ENCODE data around the gene KIAA1755.

Gene KIAA1755

DNA sequence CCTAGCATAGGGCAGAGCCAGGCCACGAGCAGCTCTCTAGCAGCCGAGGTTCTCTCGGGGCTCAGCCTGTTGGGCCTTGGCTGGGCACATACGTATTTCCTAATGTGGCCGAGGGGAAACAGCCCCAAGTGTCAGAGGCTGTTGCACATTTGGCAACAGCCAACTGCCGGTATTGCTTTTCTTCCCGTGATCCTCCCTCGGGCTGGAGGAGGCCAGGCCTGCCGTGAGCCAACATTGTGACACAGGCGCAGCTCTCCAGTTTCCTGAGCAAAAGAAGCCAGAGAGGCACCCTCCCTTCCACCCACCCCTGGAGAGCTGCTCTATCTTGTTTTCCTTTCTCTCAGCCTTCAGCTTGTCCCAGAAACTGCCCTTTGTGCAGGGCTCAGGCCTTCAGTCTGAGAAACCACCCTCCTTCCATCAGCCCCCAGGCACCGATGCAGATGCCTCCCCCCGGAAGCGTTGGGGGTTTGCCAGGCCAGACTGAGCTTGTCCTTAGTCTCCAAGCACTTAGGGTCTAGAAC is 38.3 kb upstream of the KIAA1755 start:
- TF ChIP-seq, protein P1, sequence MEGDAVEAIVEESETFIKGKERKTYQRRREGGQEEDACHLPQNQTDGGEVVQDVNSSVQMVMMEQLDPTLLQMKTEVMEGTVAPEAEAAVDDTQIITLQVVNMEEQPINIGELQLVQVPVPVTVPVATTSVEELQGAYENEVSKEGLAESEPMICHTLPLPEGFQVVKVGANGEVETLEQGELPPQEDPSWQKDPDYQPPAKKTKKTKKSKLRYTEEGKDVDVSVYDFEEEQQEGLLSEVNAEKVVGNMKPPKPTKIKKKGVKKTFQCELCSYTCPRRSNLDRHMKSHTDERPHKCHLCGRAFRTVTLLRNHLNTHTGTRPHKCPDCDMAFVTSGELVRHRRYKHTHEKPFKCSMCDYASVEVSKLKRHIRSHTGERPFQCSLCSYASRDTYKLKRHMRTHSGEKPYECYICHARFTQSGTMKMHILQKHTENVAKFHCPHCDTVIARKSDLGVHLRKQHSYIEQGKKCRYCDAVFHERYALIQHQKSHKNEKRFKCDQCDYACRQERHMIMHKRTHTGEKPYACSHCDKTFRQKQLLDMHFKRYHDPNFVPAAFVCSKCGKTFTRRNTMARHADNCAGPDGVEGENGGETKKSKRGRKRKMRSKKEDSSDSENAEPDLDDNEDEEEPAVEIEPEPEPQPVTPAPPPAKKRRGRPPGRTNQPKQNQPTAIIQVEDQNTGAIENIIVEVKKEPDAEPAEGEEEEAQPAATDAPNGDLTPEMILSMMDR (IDR thresholded peaks at IDR 0.05; ENCODE audit: low read depth, low read length, missing control alignments), result no peak
- DNase-seq (ENCODE audit: extremely low read depth, low read depth), result no peak

DNA sequence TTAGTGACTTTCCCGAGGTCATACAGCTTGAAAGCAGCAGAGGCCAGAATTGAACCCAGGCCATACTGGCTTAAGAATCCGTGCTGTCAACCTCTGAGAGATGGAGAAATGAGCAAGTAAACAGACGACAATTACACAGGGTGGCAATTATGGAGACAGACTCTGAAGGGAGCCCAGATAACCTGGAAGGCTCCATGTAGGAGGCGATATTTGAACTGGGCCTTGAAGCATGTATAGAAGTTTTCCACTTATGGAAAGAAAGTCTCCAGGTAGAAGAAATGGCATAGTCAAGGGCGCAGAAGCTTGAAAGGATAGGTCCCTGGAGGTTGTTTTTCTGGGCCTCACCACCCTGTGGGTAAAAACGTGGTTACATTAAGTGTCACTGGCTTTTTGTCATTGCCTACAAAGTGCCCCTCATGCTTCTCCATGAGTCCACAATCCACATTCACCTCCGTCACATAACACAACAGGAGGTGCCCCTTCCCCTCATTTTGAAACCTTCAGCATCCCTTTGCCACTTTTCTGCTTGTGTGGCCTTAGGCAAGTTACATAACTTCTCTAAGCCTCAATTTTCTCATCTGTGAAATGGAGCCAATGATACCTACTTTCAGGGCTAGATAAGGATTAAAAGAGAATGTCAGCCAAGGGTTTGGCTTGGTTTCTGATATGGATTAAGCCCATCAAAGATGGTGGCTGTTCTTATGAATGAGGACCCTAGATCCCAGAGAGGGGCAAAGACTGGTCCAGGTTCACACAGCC is 37.6 kb upstream of the KIAA1755 start:
- TF ChIP-seq, protein P1 (IDR thresholded peaks at IDR 0.05; ENCODE audit: low read depth, low read length, missing control alignments), result no peak
- DNase-seq (ENCODE audit: extremely low read depth, low read depth), result no peak
- H3K4me3 ChIP-seq (replicated peaks; ENCODE audit: low read depth, low read length), result no peak overlapping the region

More for the DNA sequence above, 38.3 kb upstream of the KIAA1755 start:
- H3K4me3 ChIP-seq (replicated peaks; ENCODE audit: low read depth, low read length), result no peak overlapping the region

- no peak for DNase-seq (ENCODE audit: extremely low read depth, low read depth)
- TF ChIP-seq, protein P1 (IDR thresholded peaks at IDR 0.05; ENCODE audit: low read depth, low read length, missing control alignments), result no peak
- H3K4me3 ChIP-seq (replicated peaks; ENCODE audit: low read depth, low read length), result no peak overlapping the region
These were observed 35.9 kb upstream of the KIAA1755 start for GRCh38 chr20:38296433-38296832.

GRCh38 chr20:38295811-38296210 is 35.3 kb upstream of the KIAA1755 start:
- TF ChIP-seq, protein P1 (IDR thresholded peaks at IDR 0.05; ENCODE audit: low read depth, low read length, missing control alignments), result no peak
- H3K4me3 ChIP-seq (replicated peaks; ENCODE audit: low read depth, low read length), result no peak overlapping the region
- DNase-seq (ENCODE audit: extremely low read depth, low read depth), result no peak

- DNase-seq (ENCODE audit: extremely low read depth, low read depth), result no peak
- TF ChIP-seq, protein P1 (IDR thresholded peaks at IDR 0.05; ENCODE audit: low read depth, low read length, missing control alignments), result no peak
- H3K4me3 ChIP-seq (replicated peaks; ENCODE audit: low read depth, low read length), result no peak overlapping the region
These were observed 33.6 kb upstream of the KIAA1755 start for GRCh38 chr20:38294076-38294591.

DNA sequence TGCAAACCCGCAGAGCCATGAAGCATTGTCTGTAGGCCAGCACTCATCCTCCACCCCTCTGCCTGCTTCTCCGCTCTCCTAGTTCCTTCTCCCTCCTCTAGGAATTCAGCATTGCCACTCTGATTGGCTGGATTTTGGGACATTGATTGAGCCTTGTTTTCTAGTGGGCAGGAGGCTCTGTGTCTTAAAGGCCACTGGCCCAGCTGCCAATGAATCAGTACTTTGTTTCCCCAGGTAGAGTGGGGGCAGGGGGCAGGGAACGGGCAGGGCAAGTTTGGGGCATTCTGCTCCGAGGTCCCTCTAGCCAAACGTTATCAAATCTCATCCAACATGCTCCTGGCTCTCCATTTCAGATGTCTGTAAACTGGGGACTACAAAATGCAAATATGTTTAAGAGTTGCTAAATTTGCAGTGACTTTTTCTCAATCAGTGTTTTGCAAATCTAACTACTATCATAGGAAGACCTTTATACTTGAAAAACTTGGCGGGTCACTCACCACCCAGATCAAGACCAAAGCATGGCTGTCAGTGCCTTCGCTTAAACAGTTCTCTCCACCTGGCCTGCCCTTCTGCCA is 33.0 kb upstream of the KIAA1755 start:
- TF ChIP-seq, protein P1 (IDR thresholded peaks at IDR 0.05; ENCODE audit: low read depth, low read length, missing control alignments), result no peak
- H3K4me3 ChIP-seq (replicated peaks; ENCODE audit: low read depth, low read length), result no peak overlapping the region
- no peak for DNase-seq (ENCODE audit: extremely low read depth, low read depth)
